GM20431 (cell line): ENCODE data around the gene KRTAP4-3.
"Not testable (repeated sequence)": the region's sequence is repeated elsewhere in the genome, so short reads cannot be mapped to it uniquely, and the experiment has no call there.

Experiments
- in situ Hi-C: fragments of 300-500 bp; cut with MseI, MboI; formaldehyde crosslinking; loops from one replicate; pipeline ENCODE4 v1.15.0; 2020; ENCODE audit warnings: low sequenced_read_pairs; ENCODE audit not compliant: unreplicated experiment

KRTAP4-3 gene

GRCh38 chr17:41168121-41168520 lies at the start of gene KRTAP4-3:
TSS of gene KRTAP4-3 (minus strand) at chr17:41168221. CDS start at chr17:41168172, 49 bp downstream.
- in situ Hi-C loops = no loop called here

- in situ Hi-C loops = no loop called here
These were observed 47.7 kb upstream of the KRTAP4-3 start for GRCh38 chr17:41215681-41216080.

GRCh38 chr17:41212524-41213169 lies 44.6 kb upstream of the KRTAP4-3 start:
- in situ Hi-C loops = no loop called here

GRCh38 chr17:41211845-41212466 lies 43.9 kb upstream of the KRTAP4-3 start:
- in situ Hi-C loops = no loop called here

- in situ Hi-C loops = no loop called here
These were observed 31.5 kb upstream of the KRTAP4-3 start for GRCh38 chr17:41199421-41200078.

- in situ Hi-C loops = no loop called here
These were observed 28.0 kb upstream of the KRTAP4-3 start for GRCh38 chr17:41196068-41196467.

- in situ Hi-C loops = no loop called here
These were observed 22.3 kb upstream of the KRTAP4-3 start for GRCh38 chr17:41190328-41190727.

GRCh38 chr17:41189837-41190318 lies 21.9 kb upstream of the KRTAP4-3 start, which contains the start of gene KRTAP9-1:
TSS of gene KRTAP9-1 (plus strand) at chr17:41189887. CDS start at chr17:41189887, 0 bp downstream.
- in situ Hi-C loops = not testable (repeated sequence)

- in situ Hi-C loops = no loop called here
These were observed 18.9 kb upstream of the KRTAP4-3 start for GRCh38 chr17:41186872-41187271.

GRCh38 chr17:41185001-41185400 lies 17.0 kb upstream of the KRTAP4-3 start:
- in situ Hi-C loops = no loop called here

GRCh38 chr17:41184480-41184961 lies 16.5 kb upstream of the KRTAP4-3 start, which contains the start of gene KRTAP4-1:
TSS of gene KRTAP4-1 (minus strand) at chr17:41184911. CDS start at chr17:41184854, 57 bp downstream.
- in situ Hi-C loops = no loop called here

- in situ Hi-C loops = no loop called here
These were observed 11.0 kb upstream of the KRTAP4-3 start for GRCh38 chr17:41178843-41179616.

GRCh38 chr17:41178341-41178740 lies 10.3 kb upstream of the KRTAP4-3 start:
- in situ Hi-C loops = no loop called here

GRCh38 chr17:41177727-41178271 lies 9.8 kb upstream of the KRTAP4-3 start, which contains the start of gene KRTAP4-2:
TSS of gene KRTAP4-2 (minus strand) at chr17:41178221. CDS start at chr17:41178164, 57 bp downstream.
- in situ Hi-C loops = no loop called here

- in situ Hi-C loops = no loop called here
These were observed 8.8 kb upstream of the KRTAP4-3 start for GRCh38 chr17:41176744-41177387.

- in situ Hi-C loops = no loop called here
These were observed 3.9 kb upstream of the KRTAP4-3 start for GRCh38 chr17:41171886-41172285.

GRCh38 chr17:41167561-41167960 lies 460 bp downstream of the KRTAP4-3 start:
- in situ Hi-C loops = no loop called here

GRCh38 chr17:41163828-41164227 lies 4.2 kb downstream of the KRTAP4-3 start:
- in situ Hi-C loops = no loop called here

- in situ Hi-C loops = no loop called here
These were observed 7.4 kb downstream of the KRTAP4-3 start, which contains the start of gene KRTAP4-4 for GRCh38 chr17:41160648-41161047. TSS of gene KRTAP4-4 (minus strand) at chr17:41160748. CDS start at chr17:41160691, 57 bp downstream.
